Pancreas (tissue), 10 donors: ENCODE measurements around the gene VDAC1. TPM values are rescaled to one million over a fixed set of nuclear protein-coding genes. Genes with fewer than 3 reads are reported as not detected.
A peak's percentile ranks its signal among the peaks of the same experiment; 100 is the strongest.

Experiments
- ATAC-seq, 4 donors: fragments of 200-7000 bp; cut with Tn5 transposase; one replicate each; pipeline versions ENCODE4 v1.8.0 to v1.9.1; 2020; ENCODE audit warnings: mild to moderate bottlenecking in 4 of 4, moderate library complexity in 4 of 4
- DNase-seq, 6 donors: peaks; one replicate each; pipeline ENCODE4 v3.0.0-alpha.2; 2020
- FAIRE-seq: peaks from 2 replicates; lab custom pipeline; 2012; peaks lifted over from hg19 to GRCh38; lab: Jason Lieb, UNC
- H3K27ac ChIP-seq, 4 donors: fragments of 200-600 bp; sonication (generic); 1 replicate in 3 of 4; 2 replicates in 1 of 4; pipeline versions ENCODE4 v1.5.0 to v1.8.0; 2020
- H3K27me3 ChIP-seq, 4 donors: fragments of 200-600 bp; one replicate each; pipeline ENCODE4 v1.8.0; 2021
- H3K36me3 ChIP-seq, 3 donors: fragments of 200-600 bp; sonication (generic) in 1 of 3; one replicate each; pipeline versions ENCODE4 v1.5.0 to v1.8.0; 2020 to 2021
- H3K4me1 ChIP-seq, 3 donors: fragments of 200-600 bp; one replicate each; pipeline ENCODE4 v1.8.0; 2021
- H3K4me3 ChIP-seq, 4 donors: fragments of 200-600 bp; sonication (generic) in 2 of 4; one replicate each; pipeline versions ENCODE4 v1.5.0 to v1.8.0; 2020 to 2021
- H3K9me3 ChIP-seq, 4 donors: fragments of 200-600 bp; one replicate each; pipeline ENCODE4 v1.8.0; 2021
- CTCF ChIP-seq, 4 donors: fragments of 200-600 bp; sonication (generic) in 3 of 4; IDR thresholded peaks; one replicate each; pipeline versions ENCODE4 v1.5.0 to v1.8.0; 2021; ENCODE audit warnings: antibody characterized with exemption in 4 of 4
- WGBS, 2 donors: extraction: QIAGEN DNeasy Blood & Tissue Kit; methylation state at CpG; one replicate each; pipeline ENCODE4 v1.1.7; 2013; 5-methylcytosine and 5-hydroxymethylcytosine counted together
- intact Hi-C, 3 donors: fragments of 100-400 bp; cut with DNase I; formaldehyde crosslinking; loops; one replicate each; pipeline versions ENCODE4 v1.11.1 to v1.14.2; 2022
- polyA plus RNA-seq, 2 donors: library from polyadenylated mRNA; stranded (reverse); fragments of 200-250 nt; gene quantifications; one replicate each; pipeline ENCODE4 v1.2.3, GENCODE V29; 2013
- total RNA-seq, 6 donors: library from RNA; stranded (reverse); fragmentation: NEBNext Ultra II Directional in 4 of 6; extraction: Animal tissue kit (Norgen Biotek cat#: 25700) in 4 of 6; gene quantifications; one replicate each; pipeline versions ENCODE4 v1.2.1 to v1.2.4, GENCODE V29; 2021 to 2023
- donor health status: healthy with polysubstance abuse.
- donor health status: DM: no; HTN: no; CAD: no; lungs with moderate emphysema.
- donor health status: DM: no; HTN: no; CAD: no.
- donor health status: control.
- donor health status: control.
- donor health status: Bipolar disorder and iron deficiency.
- donor health status: DM: yes; HTN: yes; CAD: no.
- donor health status: DM: no; HTN: no; CAD: no.
- donor health status: DM: no; HTN: no; CAD: no.
- donor health status: DM: yes; HTN: yes; CAD: no.

Gene VDAC1
- total and polyA plus RNA-seq, 8 donors: 41.8 to 87.8 (median 63.4) TPM

DNA sequence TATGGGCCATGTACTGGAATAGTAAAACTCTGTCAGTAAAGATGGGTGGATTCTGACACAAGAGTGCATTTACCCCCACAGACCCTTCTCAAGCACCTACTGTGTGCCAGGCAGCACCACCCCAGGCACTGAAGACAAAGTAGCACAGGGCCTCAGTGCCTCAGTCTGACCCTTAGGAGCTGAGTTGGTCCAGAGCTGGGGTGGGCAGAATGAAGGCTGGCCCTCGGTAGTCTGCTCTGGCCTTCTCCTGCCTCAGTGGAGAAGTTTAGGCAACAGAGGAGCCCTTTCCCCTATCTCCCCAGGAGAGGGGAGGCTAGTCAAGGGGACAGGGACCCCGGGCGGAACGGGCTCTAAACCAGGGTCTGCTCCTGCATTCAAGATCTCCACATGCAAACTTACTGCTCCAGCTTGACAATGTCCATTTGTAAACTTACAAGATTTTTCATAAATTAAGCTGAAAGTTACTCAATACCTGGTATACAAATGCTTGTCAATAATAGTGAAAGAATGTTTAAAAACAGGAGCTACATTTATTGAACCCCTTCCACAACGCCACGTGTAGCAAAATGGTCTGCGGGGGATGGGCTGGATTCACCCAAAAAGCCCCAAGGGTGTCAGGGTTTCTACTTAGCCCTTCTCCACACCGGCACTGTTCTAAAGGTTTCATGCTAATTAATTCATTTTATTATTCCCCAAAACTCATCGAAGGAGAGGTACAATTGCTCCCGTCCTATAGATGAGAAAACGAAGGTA is 1.5 kb downstream of the VDAC1 start:
- peak in 1 of 6 donors; percentile 26 for DNase-seq
- ATAC-seq: no peak
- H3K9me3 ChIP-seq: no peaks in the 10 kb centered on the region
- H3K36me3 ChIP-seq: no peaks in the 10 kb centered on the region
- WGBS, 2 donors: 10 to 12% methylated on average over 11 of the region's 11 CpGs
- intact Hi-C loops: no loop called here
- peak overlapping the region in 3 of 4 donors; percentile 91 to 98 (median 96) for H3K27ac ChIP-seq
- H3K27me3 ChIP-seq: no peaks in the 10 kb centered on the region
- no peak for FAIRE-seq
- TF ChIP-seq CTCF (IDR thresholded peaks at IDR 0.05): no peak
- H3K4me3 ChIP-seq: peak overlapping the region; percentile 93 to 97 (median 95)
- H3K4me1 ChIP-seq: peaks cover 5 to 32% (median 17%) of the 10 kb centered on the region in 3 donors

DNA sequence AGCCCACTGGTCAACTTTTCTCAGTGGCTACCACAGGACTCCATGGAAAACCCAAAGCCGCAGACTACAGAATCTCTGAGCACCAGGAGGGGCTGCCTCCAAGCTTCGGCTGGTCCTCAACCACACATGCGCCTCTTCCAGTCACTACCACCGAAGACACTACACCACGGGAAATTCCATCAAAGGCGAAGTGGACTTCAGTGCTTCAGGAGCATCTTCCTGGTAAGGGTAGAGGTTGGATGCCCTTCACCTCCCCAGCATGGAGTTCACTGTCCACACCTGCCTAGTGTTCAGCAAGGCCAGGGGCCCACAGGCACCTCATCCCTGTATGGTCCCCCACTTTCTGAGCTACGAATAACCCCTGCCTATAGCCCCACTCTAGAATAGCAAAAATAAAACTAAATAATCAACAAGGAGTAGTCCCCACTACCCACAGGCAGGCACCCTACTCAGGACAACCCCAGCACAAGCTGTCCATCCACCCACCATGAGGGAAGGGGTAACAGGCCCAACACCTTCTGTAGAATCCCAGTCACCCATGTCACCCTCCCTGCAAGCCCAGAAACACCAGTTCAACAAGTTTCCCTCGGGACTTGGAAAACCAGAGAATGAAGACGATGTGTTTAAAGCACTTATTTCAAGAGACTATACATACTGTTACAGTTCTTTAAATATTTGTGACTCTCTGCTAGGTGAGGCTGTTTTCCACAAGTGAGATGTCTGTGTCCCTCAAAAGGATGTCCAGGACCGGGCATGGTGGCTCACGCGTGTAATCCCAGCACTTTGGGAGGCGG is 2.6 kb downstream of the VDAC1 start:
- TF ChIP-seq CTCF (IDR thresholded peaks at IDR 0.05): no peak
- H3K4me1 ChIP-seq: peaks cover 5 to 32% (median 17%) of the 10 kb centered on the region in 3 donors
- no peaks in the 10 kb centered on the region for H3K9me3 ChIP-seq
- intact Hi-C loops: no loop called here
- ATAC-seq (no peak), FAIRE-seq (no peak), DNase-seq (no peak)
- H3K27me3 ChIP-seq: no peaks in the 10 kb centered on the region
- H3K36me3 ChIP-seq: no peaks in the 10 kb centered on the region
- no peak overlapping the region for H3K4me3 ChIP-seq
- H3K27ac ChIP-seq: no peak overlapping the region
- WGBS, 2 donors: 82 to 85% methylated on average over 13 of the region's 13 CpGs

DNA sequence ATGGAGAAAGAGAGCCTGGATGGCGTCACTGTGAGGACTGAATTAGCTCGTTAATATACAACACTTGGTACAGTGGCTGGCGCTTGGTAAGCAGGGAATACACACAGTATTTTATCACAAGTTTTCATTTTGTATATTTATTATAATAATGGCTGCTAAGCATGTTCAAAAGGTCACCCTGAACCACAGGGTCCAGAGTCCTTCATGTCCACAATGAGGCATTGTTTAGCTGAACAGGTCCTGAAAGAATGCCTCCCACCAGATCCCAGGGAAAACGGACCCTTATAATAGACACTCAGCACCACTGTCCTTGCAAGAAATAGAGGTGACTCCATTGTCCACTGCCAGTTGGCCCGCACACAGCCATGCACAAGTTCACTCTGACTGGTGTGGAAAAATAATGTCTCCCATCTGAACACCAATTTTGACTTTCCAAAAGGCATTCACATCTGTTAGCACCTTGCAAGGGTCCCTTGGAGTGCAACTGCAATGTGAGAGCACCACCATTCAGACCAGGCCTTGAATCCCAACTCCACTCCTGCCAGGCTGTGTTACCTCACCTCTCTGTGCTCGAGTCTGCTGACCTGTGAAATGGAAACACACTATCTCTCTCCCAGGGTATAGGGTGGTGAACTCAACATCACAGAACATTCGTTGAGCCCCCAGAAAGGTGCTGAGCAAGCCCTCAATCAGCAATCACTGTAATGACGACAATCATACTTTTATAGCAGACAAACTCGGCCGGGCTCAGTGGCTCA is 3.9 kb downstream of the VDAC1 start:
- no peak for DNase-seq

GRCh38 chr5:134000091-134000511 is 4.7 kb downstream of the VDAC1 start:
- no peak for TF ChIP-seq CTCF (IDR thresholded peaks at IDR 0.05)
- intact Hi-C loops: no loop called here
- H3K27me3 ChIP-seq: no peaks in the 10 kb centered on the region
- H3K9me3 ChIP-seq: no peaks in the 10 kb centered on the region
- ATAC-seq (no peak), FAIRE-seq (no peak), DNase-seq (no peak)
- no peaks in the 10 kb centered on the region for H3K36me3 ChIP-seq
- no peak overlapping the region for H3K4me3 ChIP-seq
- WGBS, 2 donors: 73 to 79% methylated on average over 5 of the region's 5 CpGs
- H3K4me1 ChIP-seq: peaks cover 10 to 41% (median 27%) of the 10 kb centered on the region in 3 donors
- H3K27ac ChIP-seq: peak overlapping the region in 1 of 4 donors; percentile 29

More for the DNA sequence above, 3.9 kb downstream of the VDAC1 start:
- Histone ChIP-seq H3K4me3 (no peak overlapping the region), H3K9me3 (no peaks in the 10 kb centered on the region), H3K4me1 (peaks cover 5 to 39% (median 23%) of the 10 kb centered on the region in 3 donors), H3K27ac (peak overlapping the region in 1 of 4 donors; percentile 29), H3K27me3 (no peaks in the 10 kb centered on the region), H3K36me3 (no peaks in the 10 kb centered on the region)
- ATAC-seq: no peak
- FAIRE-seq: no peak
- intact Hi-C loops: no loop called here
- TF ChIP-seq CTCF (IDR thresholded peaks at IDR 0.05): no peak
- WGBS, 2 donors: 74 to 76% methylated on average over 10 of the region's 10 CpGs
